GM21447 (cell line): ENCODE results near the gene CTSD.

ENCODE experiments used
- ATAC-seq: cut with Tn5 transposase; IDR thresholded peaks from one replicate; pipeline ENCODE4 v1.9.1; 2021; ENCODE audit not compliant: unreplicated experiment

CTSD gene

GRCh38 chr11:1746511-1746931 lies 17.2 kb downstream of the CTSD start:
- ATAC-seq: no peak

- no peak for ATAC-seq
Observed at GRCh38 chr11:1745701-1746320, 17.9 kb downstream of the CTSD start.

- no peak for ATAC-seq
Observed at GRCh38 chr11:1744891-1745700, 18.6 kb downstream of the CTSD start.

GRCh38 chr11:1744137-1744886 lies 19.4 kb downstream of the CTSD start:
- no peak for ATAC-seq

- no peak for ATAC-seq
Observed at GRCh38 chr11:1743585-1744136, 20.1 kb downstream of the CTSD start.

- no peak for ATAC-seq
Observed at GRCh38 chr11:1742869-1743584, 20.7 kb downstream of the CTSD start.

GRCh38 chr11:1742371-1742770 lies 21.4 kb downstream of the CTSD start:
- ATAC-seq: no peak

GRCh38 chr11:1741741-1742140 lies 22.0 kb downstream of the CTSD start:
- ATAC-seq: no peak

- ATAC-seq: no peak
Observed at GRCh38 chr11:1740786-1741530, 22.8 kb downstream of the CTSD start.

GRCh38 chr11:1739576-1739975 lies 24.2 kb downstream of the CTSD start:
- no peak for ATAC-seq

- ATAC-seq: no peak
Observed at GRCh38 chr11:1738380-1738779, 25.3 kb downstream of the CTSD start.

- no peak for ATAC-seq
Observed at GRCh38 chr11:1737080-1737757, 26.5 kb downstream of the CTSD start.

- no peak for ATAC-seq
Observed at GRCh38 chr11:1736447-1736992, 27.2 kb downstream of the CTSD start.

- no peak for ATAC-seq
Observed at GRCh38 chr11:1735271-1735670, 28.5 kb downstream of the CTSD start.

- no peak for ATAC-seq
Observed at GRCh38 chr11:1734641-1735081, 29.1 kb downstream of the CTSD start.

- ATAC-seq: no peak
Observed at GRCh38 chr11:1733716-1734640, 29.7 kb downstream of the CTSD start.

GRCh38 chr11:1733009-1733715 lies 30.6 kb downstream of the CTSD start:
- no peak for ATAC-seq
